ENCODE results near the gene C1orf50.
"Not testable (repeated sequence)": the region's sequence is repeated elsewhere in the genome, so short reads cannot be mapped to it uniquely, and the experiment has no call there.

Gene C1orf50

DNA sequence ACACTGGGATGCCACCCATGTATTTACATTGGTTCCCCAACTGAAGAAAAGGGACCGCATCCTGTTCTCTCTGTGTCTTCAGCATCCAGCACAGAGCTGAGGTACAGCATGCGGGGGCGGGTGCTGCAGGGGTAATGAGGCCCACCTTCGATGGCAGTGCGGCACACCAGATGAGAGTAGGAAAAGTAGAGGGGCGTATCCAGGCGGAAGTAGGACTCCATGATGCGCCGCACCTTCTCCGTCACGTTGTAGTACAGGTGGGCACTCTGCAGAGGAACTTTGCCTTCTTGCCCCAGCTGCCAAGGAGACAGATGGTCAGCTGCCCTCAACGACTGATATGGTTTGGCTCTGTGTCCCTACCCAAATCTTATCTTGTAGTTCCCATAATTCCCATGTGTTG lies 17.0 kb upstream of the C1orf50 start:
- Histone ChIP-seq H3K4me1 (ENCODE audit: control insufficient read depth in 1 of 2, insufficient read depth in 2 of 2, low read length in 2 of 2) (no peaks in the 10 kb centered on the region), H3K9me3 (ENCODE audit: control insufficient read depth in 1 of 2, low read length in 2 of 2) (no peaks in the 10 kb centered on the region), H3K27ac (ENCODE audit: low read length) (no peak overlapping the region), H3K36me3 (ENCODE audit: control insufficient read depth in 1 of 2, insufficient read depth in 2 of 2, low read length in 2 of 2) (peaks cover 63 to 83% of the 10 kb centered on the region in 2 donors), H3K27me3 (ENCODE audit: low read depth, low read length) (no peaks in the 10 kb centered on the region), H3K4me3 (ENCODE audit: low read depth in 1 of 2, low read length in 2 of 2) (no peak overlapping the region)

DNA sequence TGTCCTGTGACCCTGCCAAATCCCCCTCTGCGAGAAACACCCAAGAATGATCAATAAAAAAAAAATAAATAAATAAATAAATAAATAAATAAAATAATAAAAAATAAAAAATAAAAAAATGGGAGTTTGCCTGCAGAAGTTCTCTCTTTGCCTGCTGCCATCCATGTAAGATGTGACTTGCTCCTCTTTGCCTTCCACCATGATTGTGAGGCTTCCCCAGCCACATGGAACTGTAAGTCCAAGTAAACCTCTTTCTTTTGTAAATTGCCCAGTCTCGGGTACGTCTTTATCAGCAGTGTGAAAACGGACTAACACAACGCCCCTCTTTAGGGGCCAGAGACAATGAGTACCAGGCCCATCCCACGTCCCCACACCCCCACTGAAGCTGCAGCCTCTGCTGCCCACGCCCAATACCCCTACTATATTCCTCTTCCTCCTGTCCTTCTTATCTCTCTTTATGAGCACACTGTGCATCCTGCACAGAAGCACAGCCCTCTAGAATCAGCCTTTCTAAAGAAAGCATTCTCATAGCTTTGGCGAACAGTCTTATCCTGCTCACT lies 15.5 kb upstream of the C1orf50 start:
- peaks cover 69 to 87% of the 10 kb centered on the region in 2 donors for H3K36me3 ChIP-seq (ENCODE audit: control insufficient read depth in 1 of 2, insufficient read depth in 2 of 2, low read length in 2 of 2)
- H3K4me1 ChIP-seq (ENCODE audit: control insufficient read depth in 1 of 2, insufficient read depth in 2 of 2, low read length in 2 of 2); H3K4me3 ChIP-seq (ENCODE audit: low read depth in 1 of 2, low read length in 2 of 2); H3K9me3 ChIP-seq (ENCODE audit: control insufficient read depth in 1 of 2, low read length in 2 of 2); H3K27ac ChIP-seq (ENCODE audit: low read length); H3K27me3 ChIP-seq (ENCODE audit: low read depth, low read length): not testable (repeated sequence)

DNA sequence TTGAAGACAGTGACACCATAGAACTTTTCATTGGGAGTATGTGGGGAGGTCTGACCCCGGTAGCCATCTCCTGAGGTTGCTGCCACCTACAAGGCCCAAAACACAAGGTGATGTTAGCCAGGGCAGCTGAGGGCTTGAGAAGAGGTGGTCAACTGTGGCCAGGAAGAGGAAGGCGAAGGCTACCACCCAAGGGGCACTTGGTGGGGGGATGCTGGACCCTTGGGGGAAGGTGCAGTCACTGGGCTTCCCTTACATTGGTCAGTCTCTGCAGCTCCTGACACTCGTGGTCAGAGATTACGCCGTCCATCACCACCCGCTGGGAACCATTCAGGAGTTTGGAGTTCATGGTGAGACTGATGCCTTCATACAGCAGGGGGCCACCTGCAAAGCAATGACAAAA lies 14.8 kb upstream of the C1orf50 start:
- Histone ChIP-seq H3K27me3 (ENCODE audit: low read depth, low read length) (no peaks in the 10 kb centered on the region), H3K9me3 (ENCODE audit: control insufficient read depth in 1 of 2, low read length in 2 of 2) (no peaks in the 10 kb centered on the region), H3K4me3 (ENCODE audit: low read depth in 1 of 2, low read length in 2 of 2) (no peak overlapping the region), H3K36me3 (ENCODE audit: control insufficient read depth in 1 of 2, insufficient read depth in 2 of 2, low read length in 2 of 2) (peaks cover 67 to 84% of the 10 kb centered on the region in 2 donors), H3K4me1 (ENCODE audit: control insufficient read depth in 1 of 2, insufficient read depth in 2 of 2, low read length in 2 of 2) (no peaks in the 10 kb centered on the region), H3K27ac (ENCODE audit: low read length) (no peak overlapping the region)

DNA sequence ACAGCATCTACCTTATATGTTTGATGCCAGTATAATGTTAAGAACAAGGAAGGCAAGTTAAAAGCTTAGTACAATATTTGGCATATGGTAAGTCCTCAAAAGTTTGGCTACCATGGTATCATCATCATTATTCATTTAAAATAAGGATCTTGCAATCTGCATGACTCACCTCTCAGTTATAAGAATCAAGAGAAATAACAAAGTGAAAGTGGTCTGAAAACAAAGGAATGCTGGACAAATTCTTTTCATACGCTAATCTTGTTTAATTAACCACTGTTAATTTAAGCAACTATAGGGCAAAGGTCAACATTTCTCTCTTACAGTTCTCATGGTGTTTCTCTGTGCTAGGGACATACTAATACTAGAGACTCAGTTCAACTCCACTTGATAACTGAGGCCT lies 14.0 kb upstream of the C1orf50 start:
- no peaks in the 10 kb centered on the region for H3K4me1 ChIP-seq (ENCODE audit: control insufficient read depth in 1 of 2, insufficient read depth in 2 of 2, low read length in 2 of 2)
- H3K4me3 ChIP-seq (ENCODE audit: low read depth in 1 of 2, low read length in 2 of 2): no peak overlapping the region
- H3K9me3 ChIP-seq (ENCODE audit: control insufficient read depth in 1 of 2, low read length in 2 of 2): no peaks in the 10 kb centered on the region
- H3K36me3 ChIP-seq (ENCODE audit: control insufficient read depth in 1 of 2, insufficient read depth in 2 of 2, low read length in 2 of 2): peaks cover 70 to 84% of the 10 kb centered on the region in 2 donors
- H3K27me3 ChIP-seq (ENCODE audit: low read depth, low read length): no peaks in the 10 kb centered on the region
- no peak overlapping the region for H3K27ac ChIP-seq (ENCODE audit: low read length)

DNA sequence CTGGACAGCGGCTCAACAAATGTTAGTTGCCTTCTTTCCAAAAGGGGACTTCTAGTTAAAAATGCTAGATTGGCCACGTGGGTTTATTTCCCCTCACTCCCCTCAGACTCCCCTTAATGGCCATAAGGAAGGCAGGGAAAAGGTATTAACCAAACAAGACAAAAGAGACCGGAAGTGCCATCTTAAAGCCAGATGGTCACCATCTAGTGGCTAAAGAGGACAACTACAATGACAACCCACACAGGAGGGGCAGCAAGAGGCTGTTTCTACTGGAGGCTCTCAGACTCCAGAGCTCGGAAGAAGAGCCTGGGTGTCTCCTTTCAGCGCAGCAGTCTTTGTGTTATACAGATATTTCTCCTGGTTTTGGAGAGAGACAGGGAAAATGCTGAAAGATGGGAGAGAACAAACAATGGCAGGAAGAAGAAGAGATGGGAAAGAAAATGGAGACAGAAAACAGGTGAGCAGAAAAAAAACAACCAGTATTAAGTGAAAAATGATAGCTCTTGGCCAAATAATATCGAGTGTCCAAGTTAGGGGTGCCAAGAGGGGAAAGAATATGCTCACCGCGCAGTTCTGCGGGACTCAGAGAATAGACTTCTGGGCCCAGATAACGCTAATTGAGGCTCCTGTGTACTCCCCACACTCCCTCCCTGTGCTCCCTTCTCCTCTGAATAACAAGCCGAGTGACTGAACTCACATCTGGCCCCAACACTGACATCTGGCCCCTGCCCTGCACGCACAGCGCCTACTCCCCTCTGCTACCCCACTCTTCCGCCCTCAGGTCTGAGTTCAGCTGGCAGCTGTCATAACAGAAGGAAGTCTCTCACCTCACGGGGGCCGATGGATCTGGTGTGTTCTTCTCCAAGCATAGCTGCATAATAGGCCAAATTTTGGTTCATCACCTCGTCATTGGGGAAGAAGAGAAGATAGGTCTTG lies 9.8 kb upstream of the C1orf50 start:
- no peaks in the 10 kb centered on the region for H3K4me1 ChIP-seq (ENCODE audit: control insufficient read depth in 1 of 2, insufficient read depth in 2 of 2, low read length in 2 of 2)
- peaks cover 61 to 74% of the 10 kb centered on the region in 2 donors for H3K36me3 ChIP-seq (ENCODE audit: control insufficient read depth in 1 of 2, insufficient read depth in 2 of 2, low read length in 2 of 2)
- H3K4me3 ChIP-seq (ENCODE audit: low read depth in 1 of 2, low read length in 2 of 2): no peak overlapping the region
- no peaks in the 10 kb centered on the region for H3K9me3 ChIP-seq (ENCODE audit: control insufficient read depth in 1 of 2, low read length in 2 of 2)
- no peak overlapping the region for H3K27ac ChIP-seq (ENCODE audit: low read length)
- H3K27me3 ChIP-seq (ENCODE audit: low read depth, low read length): no peaks in the 10 kb centered on the region

DNA sequence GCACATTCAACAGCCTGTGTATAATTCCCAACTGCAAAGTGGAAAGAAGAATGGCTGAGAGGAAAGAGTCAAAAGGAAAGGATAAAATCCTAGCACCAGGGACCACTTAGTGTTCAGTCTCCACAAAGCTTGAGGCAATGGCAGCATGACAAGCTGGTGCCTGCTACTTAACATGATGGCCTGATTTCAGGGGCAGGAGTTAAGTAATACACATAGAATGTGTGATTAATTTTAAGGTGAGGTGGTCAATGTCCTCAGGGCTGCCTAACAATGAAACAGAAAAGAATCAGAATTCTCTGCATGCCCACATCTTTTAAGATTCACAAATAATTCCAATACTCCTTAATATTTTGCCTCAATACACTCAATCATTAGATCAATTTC lies 9.2 kb upstream of the C1orf50 start:
- Histone ChIP-seq H3K27ac (ENCODE audit: low read length) (no peak overlapping the region), H3K27me3 (ENCODE audit: low read depth, low read length) (no peaks in the 10 kb centered on the region), H3K4me3 (ENCODE audit: low read depth in 1 of 2, low read length in 2 of 2) (no peak overlapping the region), H3K4me1 (ENCODE audit: control insufficient read depth in 1 of 2, insufficient read depth in 2 of 2, low read length in 2 of 2) (no peaks in the 10 kb centered on the region), H3K9me3 (ENCODE audit: control insufficient read depth in 1 of 2, low read length in 2 of 2) (no peaks in the 10 kb centered on the region), H3K36me3 (ENCODE audit: control insufficient read depth in 1 of 2, insufficient read depth in 2 of 2, low read length in 2 of 2) (peaks cover 54 to 67% of the 10 kb centered on the region in 2 donors)

DNA sequence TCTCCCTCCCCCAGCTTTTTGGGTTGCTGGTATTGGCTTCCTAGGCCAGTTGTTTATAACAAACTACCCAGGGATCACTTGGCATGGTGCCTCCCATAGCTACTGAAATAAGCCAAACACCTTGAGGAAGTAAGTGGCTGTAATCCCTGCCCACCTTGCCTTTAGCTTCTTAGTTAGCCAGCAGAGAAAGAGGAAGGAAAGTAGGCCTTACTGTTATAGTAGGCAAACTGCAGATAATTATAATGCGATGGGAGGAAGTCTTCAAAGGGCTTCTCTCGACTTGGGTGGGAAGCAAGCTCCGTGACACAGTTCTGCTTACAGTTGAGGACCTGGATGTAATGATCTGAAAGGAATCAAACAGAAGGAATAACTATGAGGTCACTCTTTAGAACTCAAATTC lies 8.4 kb upstream of the C1orf50 start:
- Histone ChIP-seq H3K4me1 (ENCODE audit: control insufficient read depth in 1 of 2, insufficient read depth in 2 of 2, low read length in 2 of 2) (no peaks in the 10 kb centered on the region), H3K4me3 (ENCODE audit: low read depth in 1 of 2, low read length in 2 of 2) (no peak overlapping the region), H3K36me3 (ENCODE audit: control insufficient read depth in 1 of 2, insufficient read depth in 2 of 2, low read length in 2 of 2) (peaks cover 54 to 60% of the 10 kb centered on the region in 2 donors), H3K27me3 (ENCODE audit: low read depth, low read length) (no peaks in the 10 kb centered on the region), H3K27ac (ENCODE audit: low read length) (no peak overlapping the region), H3K9me3 (ENCODE audit: control insufficient read depth in 1 of 2, low read length in 2 of 2) (no peaks in the 10 kb centered on the region)

DNA sequence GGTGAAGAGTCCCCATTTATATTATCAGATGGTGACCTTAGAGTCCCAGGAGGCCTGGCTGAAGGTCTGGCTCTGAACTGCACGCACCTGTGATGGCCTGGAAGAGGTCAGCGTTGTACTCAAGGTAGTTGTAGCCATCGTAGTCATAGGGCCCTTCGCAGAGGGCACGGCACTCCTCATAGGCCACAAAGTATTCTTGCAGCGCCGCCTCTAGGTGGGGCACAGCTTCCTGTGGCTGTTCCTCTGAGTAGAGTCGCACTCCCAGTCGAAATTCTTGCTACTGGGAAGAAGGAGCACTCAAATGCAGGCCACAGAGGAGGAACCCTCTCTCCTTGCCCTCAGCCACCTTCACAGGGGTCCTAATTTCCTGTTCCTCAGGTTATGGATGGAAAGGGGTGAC lies 7.9 kb upstream of the C1orf50 start:
- Histone ChIP-seq H3K36me3 (ENCODE audit: control insufficient read depth in 1 of 2, insufficient read depth in 2 of 2, low read length in 2 of 2) (peaks cover 50 to 56% of the 10 kb centered on the region in 2 donors), H3K9me3 (ENCODE audit: control insufficient read depth in 1 of 2, low read length in 2 of 2) (no peaks in the 10 kb centered on the region), H3K4me1 (ENCODE audit: control insufficient read depth in 1 of 2, insufficient read depth in 2 of 2, low read length in 2 of 2) (peaks cover 0 to 2% of the 10 kb centered on the region in 2 donors), H3K27me3 (ENCODE audit: low read depth, low read length) (no peaks in the 10 kb centered on the region), H3K27ac (ENCODE audit: low read length) (no peak overlapping the region), H3K4me3 (ENCODE audit: low read depth in 1 of 2, low read length in 2 of 2) (no peak overlapping the region)

DNA sequence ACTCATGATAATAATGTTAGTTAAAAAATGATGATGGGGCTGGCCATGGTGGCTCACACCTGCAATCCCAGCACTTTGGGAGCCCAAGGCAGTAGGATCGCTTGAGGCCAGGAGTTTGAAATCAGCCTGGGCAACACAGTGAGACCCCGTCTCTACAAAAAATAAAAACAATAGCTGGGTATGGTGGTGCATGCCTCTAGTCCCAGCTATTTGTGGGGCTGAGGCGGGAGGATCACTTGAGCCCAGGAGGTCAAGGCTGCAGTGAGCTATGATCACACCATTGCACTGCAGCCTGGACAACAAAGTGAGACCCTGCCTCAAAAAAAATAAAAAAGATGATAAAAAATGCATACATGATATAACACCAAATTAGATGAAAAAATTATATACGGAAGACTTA lies 5.5 kb upstream of the C1orf50 start:
- H3K27me3 ChIP-seq (ENCODE audit: low read depth, low read length): no peaks in the 10 kb centered on the region
- H3K36me3 ChIP-seq (ENCODE audit: control insufficient read depth in 1 of 2, insufficient read depth in 2 of 2, low read length in 2 of 2): peaks cover 26 to 32% of the 10 kb centered on the region in 2 donors
- peaks cover 0 to 13% of the 10 kb centered on the region in 2 donors for H3K4me1 ChIP-seq (ENCODE audit: control insufficient read depth in 1 of 2, insufficient read depth in 2 of 2, low read length in 2 of 2)
- no peak overlapping the region for H3K4me3 ChIP-seq (ENCODE audit: low read depth in 1 of 2, low read length in 2 of 2)
- no peaks in the 10 kb centered on the region for H3K9me3 ChIP-seq (ENCODE audit: control insufficient read depth in 1 of 2, low read length in 2 of 2)
- H3K27ac ChIP-seq (ENCODE audit: low read length): no peak overlapping the region

DNA sequence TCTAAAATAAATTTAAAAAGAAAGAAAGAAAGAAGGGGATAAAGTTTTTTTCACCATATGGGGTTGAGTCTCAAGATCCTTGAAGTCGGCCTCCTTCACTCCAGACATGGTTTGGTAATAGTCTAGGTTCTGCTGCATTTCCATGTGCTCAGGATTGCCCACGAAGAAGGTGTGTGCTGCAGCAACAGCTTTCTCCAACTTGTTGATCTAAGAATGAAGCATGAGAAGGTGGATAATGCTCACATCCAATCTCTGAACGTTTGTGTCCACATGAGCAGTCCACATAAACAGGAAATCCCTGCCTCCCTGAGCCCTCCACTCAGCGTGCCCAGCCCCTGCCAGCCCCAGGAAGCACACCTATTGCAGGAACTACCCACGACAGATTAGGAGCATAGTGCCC lies 4.8 kb upstream of the C1orf50 start:
- no peak overlapping the region for H3K27ac ChIP-seq (ENCODE audit: low read length)
- peaks cover 0 to 13% of the 10 kb centered on the region in 2 donors for H3K4me1 ChIP-seq (ENCODE audit: control insufficient read depth in 1 of 2, insufficient read depth in 2 of 2, low read length in 2 of 2)
- peaks cover 23 to 29% of the 10 kb centered on the region in 2 donors for H3K36me3 ChIP-seq (ENCODE audit: control insufficient read depth in 1 of 2, insufficient read depth in 2 of 2, low read length in 2 of 2)
- H3K9me3 ChIP-seq (ENCODE audit: control insufficient read depth in 1 of 2, low read length in 2 of 2): no peaks in the 10 kb centered on the region
- H3K27me3 ChIP-seq (ENCODE audit: low read depth, low read length): no peaks in the 10 kb centered on the region
- no peak overlapping the region for H3K4me3 ChIP-seq (ENCODE audit: low read depth in 1 of 2, low read length in 2 of 2)

DNA sequence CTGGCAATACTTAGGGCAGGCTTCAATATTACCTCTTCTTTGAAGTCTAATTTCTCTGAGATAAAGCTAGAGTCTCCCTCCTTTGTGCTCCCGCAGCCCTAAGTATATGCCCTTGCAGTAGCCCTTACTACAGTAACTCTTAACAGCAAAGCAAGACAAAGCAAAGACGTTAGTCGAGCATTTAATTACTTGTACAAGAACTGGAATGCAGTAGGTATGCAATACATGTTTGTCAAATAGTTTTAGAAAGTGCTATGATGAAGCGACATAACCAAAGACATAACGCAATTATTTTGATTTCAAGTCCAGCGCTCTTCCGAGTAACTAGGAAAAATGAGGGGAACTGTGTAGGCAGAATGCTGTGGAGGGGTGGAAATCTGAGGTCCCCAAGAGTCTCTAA lies 1.8 kb upstream of the C1orf50 start:
- peaks cover 10 to 25% of the 10 kb centered on the region in 2 donors for H3K4me1 ChIP-seq (ENCODE audit: control insufficient read depth in 1 of 2, insufficient read depth in 2 of 2, low read length in 2 of 2)
- H3K27me3 ChIP-seq (ENCODE audit: low read depth, low read length): no peaks in the 10 kb centered on the region
- H3K4me3 ChIP-seq (ENCODE audit: low read depth in 1 of 2, low read length in 2 of 2): peak overlapping the region; percentile 87 to 99

More for the DNA sequence above, 1.8 kb upstream of the C1orf50 start:
- H3K9me3 ChIP-seq (ENCODE audit: control insufficient read depth in 1 of 2, low read length in 2 of 2): no peaks in the 10 kb centered on the region
- H3K36me3 ChIP-seq (ENCODE audit: control insufficient read depth in 1 of 2, insufficient read depth in 2 of 2, low read length in 2 of 2): peaks cover 3 to 4% of the 10 kb centered on the region in 2 donors
- peak overlapping the region; percentile 80 for H3K27ac ChIP-seq (ENCODE audit: low read length)

All from muscle layer of duodenum (tissue), 2 donors.